ENCODE data around the gene EIF2AK3. TPM values are rescaled to one million over a fixed set of nuclear protein-coding genes. Genes with fewer than 3 reads are reported as not detected.
A peak's percentile ranks its signal among the peaks of the same experiment; 100 is the strongest.

EIF2AK3 gene
- polyA plus RNA-seq, 1 donor (not counting 4 experiments of a cell fraction or from before 2014, with no cell fraction given), result 10.9 TPM

DNA sequence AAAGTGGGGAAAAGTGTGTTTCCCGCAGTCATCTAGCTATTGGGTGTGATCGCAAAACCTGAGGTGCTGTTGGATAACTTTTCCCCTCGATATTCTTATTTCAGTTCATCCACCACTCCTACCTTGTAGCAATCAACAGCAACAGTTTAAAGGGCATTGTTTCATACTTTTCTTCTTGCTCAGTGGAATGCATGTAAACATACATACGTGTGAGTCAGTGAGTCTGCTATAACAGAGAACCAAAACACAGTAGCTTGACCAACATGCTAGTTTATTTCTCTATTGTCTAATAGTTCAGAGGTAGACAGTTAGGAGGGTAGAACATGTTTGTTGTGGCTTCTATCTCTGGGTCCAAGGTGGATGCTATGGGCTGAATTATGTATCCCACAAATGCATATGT, 97.2 kb downstream of the EIF2AK3 start:
- no peaks in the 10 kb centered on the region for H3K27me3 ChIP-seq (ENCODE audit: control insufficient read depth, extremely low read depth, insufficient read depth, low read length)
- H3K4me1 ChIP-seq (ENCODE audit: control insufficient read depth, extremely low read depth, insufficient read depth, low read length), result no peaks in the 10 kb centered on the region
- H2AFZ ChIP-seq (ENCODE audit: control insufficient read depth, low read length), result no peak overlapping the region
- H3K79me2 ChIP-seq (ENCODE audit: control insufficient read depth, insufficient read depth, low read length), result no peaks in the 10 kb centered on the region
- no peak overlapping the region for H3K4me3 ChIP-seq (ENCODE audit: control insufficient read depth in 2 of 3, extremely low read depth in 1 of 3, insufficient read depth in 2 of 3, low read depth in 1 of 3, low read length in 3 of 3)
- no peak overlapping the region for H3K9ac ChIP-seq (ENCODE audit: control insufficient read depth, extremely low read depth, insufficient read depth, low read length)
- H3K9me1 ChIP-seq (ENCODE audit: control insufficient read depth, extremely low read depth, insufficient read depth, low read length), result no peaks in the 10 kb centered on the region
- FAIRE-seq (no peak), DNase-seq (ENCODE audit: low read depth, low spot score) (no peak)
- TF ChIP-seq, protein P1, sequence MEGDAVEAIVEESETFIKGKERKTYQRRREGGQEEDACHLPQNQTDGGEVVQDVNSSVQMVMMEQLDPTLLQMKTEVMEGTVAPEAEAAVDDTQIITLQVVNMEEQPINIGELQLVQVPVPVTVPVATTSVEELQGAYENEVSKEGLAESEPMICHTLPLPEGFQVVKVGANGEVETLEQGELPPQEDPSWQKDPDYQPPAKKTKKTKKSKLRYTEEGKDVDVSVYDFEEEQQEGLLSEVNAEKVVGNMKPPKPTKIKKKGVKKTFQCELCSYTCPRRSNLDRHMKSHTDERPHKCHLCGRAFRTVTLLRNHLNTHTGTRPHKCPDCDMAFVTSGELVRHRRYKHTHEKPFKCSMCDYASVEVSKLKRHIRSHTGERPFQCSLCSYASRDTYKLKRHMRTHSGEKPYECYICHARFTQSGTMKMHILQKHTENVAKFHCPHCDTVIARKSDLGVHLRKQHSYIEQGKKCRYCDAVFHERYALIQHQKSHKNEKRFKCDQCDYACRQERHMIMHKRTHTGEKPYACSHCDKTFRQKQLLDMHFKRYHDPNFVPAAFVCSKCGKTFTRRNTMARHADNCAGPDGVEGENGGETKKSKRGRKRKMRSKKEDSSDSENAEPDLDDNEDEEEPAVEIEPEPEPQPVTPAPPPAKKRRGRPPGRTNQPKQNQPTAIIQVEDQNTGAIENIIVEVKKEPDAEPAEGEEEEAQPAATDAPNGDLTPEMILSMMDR (optimal IDR thresholded peaks at IDR 0.05 in 1 of 3, IDR thresholded peaks at IDR 0.05 in 1 of 3, conservative IDR thresholded peaks at IDR 0.05 in 1 of 3; ENCODE audit: extremely low read depth in 1 of 3, insufficient read depth in 2 of 3, low read length in 3 of 3), result no peak
- no peak for TF ChIP-seq EZH2 (IDR thresholded peaks at IDR 0.05; ENCODE audit: low read length)
- H3K36me3 ChIP-seq (ENCODE audit: control insufficient read depth in 2 of 2, extremely low read depth in 1 of 2, insufficient read depth in 2 of 2, low read length in 2 of 2), result no peaks in the 10 kb centered on the region
- no peaks in the 10 kb centered on the region for H4K20me1 ChIP-seq (ENCODE audit: control insufficient read depth, extremely low read depth, insufficient read depth, low read length)
- H3K4me2 ChIP-seq (ENCODE audit: control insufficient read depth, extremely low read depth, insufficient read depth, low read depth, low read length), result no peak overlapping the region
- H3K9me3 ChIP-seq (ENCODE audit: control insufficient read depth, low read depth, low read length), result no peaks in the 10 kb centered on the region
- H3K27ac ChIP-seq (ENCODE audit: control insufficient read depth, insufficient read depth, low read length), result no peak overlapping the region
- dilution Hi-C loops (cut with MboI; ENCODE audit: extremely low pct_ligation_motif_present, low sequenced_read_pairs), result no loop called here

DNA sequence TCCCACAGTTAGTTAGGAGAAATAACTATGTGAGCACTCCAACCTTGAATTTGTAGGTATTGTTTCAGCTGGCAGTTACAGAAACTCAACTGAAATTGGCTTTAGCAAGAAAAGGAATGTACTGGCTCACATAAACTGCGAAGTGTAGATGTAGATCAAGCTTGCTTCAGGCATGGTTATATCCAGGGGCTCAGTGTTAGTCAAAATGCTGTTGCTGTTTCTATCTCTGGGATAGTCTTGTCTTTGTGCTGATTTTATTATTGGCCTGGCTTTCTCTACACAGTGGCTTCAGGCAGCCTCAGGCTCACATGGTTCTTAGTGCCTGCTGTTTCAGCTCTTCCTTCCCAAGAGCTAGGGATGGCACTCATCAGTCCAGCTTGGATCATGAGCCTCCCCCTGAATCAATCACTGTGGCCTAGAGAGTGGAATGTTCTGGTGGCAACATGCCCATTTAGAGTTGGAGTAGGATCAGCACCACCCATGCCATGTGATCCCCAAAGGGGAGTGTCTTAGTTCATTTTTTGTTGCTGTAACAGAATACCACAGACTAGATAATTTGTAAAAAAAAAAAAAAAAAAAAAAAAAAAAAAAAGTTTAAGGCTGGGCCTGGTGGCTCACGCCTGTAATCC, 105.7 kb downstream of the EIF2AK3 start:
- Histone ChIP-seq H3K4me3 (ENCODE audit: control insufficient read depth in 2 of 3, extremely low read depth in 1 of 3, insufficient read depth in 2 of 3, low read depth in 1 of 3, low read length in 3 of 3) (no peak overlapping the region), H3K4me2 (ENCODE audit: control insufficient read depth, extremely low read depth, insufficient read depth, low read depth, low read length) (no peak overlapping the region), H3K9me1 (ENCODE audit: control insufficient read depth, extremely low read depth, insufficient read depth, low read length) (no peaks in the 10 kb centered on the region), H3K27ac (ENCODE audit: control insufficient read depth, insufficient read depth, low read length) (no peak overlapping the region), H3K79me2 (ENCODE audit: control insufficient read depth, insufficient read depth, low read length) (no peaks in the 10 kb centered on the region), H2AFZ (ENCODE audit: control insufficient read depth, low read length) (no peak overlapping the region), H3K36me3 (ENCODE audit: control insufficient read depth in 2 of 2, extremely low read depth in 1 of 2, insufficient read depth in 2 of 2, low read length in 2 of 2) (no peaks in the 10 kb centered on the region), H3K9ac (ENCODE audit: control insufficient read depth, extremely low read depth, insufficient read depth, low read length) (no peak overlapping the region), H3K27me3 (ENCODE audit: control insufficient read depth, extremely low read depth, insufficient read depth, low read length) (no peaks in the 10 kb centered on the region), H3K4me1 (ENCODE audit: control insufficient read depth, extremely low read depth, insufficient read depth, low read length) (no peaks in the 10 kb centered on the region), H4K20me1 (ENCODE audit: control insufficient read depth, extremely low read depth, insufficient read depth, low read length) (no peaks in the 10 kb centered on the region), H3K9me3 (ENCODE audit: control insufficient read depth, low read depth, low read length) (no peaks in the 10 kb centered on the region)
- dilution Hi-C loops (cut with MboI; ENCODE audit: extremely low pct_ligation_motif_present, low sequenced_read_pairs), result no loop called here
- no peak for TF ChIP-seq EZH2 (IDR thresholded peaks at IDR 0.05; ENCODE audit: low read length)
- TF ChIP-seq, protein P1 (optimal IDR thresholded peaks at IDR 0.05 in 1 of 3, IDR thresholded peaks at IDR 0.05 in 1 of 3, conservative IDR thresholded peaks at IDR 0.05 in 1 of 3; ENCODE audit: extremely low read depth in 1 of 3, insufficient read depth in 2 of 3, low read length in 3 of 3), result no peak
- no peak for DNase-seq (ENCODE audit: low read depth, low spot score)
- peak; percentile 68 for FAIRE-seq
